ENCODE results near the gene SHISA6.
A peak's percentile ranks its signal among the peaks of the same experiment; 100 is the strongest.

Gene SHISA6

DNA sequence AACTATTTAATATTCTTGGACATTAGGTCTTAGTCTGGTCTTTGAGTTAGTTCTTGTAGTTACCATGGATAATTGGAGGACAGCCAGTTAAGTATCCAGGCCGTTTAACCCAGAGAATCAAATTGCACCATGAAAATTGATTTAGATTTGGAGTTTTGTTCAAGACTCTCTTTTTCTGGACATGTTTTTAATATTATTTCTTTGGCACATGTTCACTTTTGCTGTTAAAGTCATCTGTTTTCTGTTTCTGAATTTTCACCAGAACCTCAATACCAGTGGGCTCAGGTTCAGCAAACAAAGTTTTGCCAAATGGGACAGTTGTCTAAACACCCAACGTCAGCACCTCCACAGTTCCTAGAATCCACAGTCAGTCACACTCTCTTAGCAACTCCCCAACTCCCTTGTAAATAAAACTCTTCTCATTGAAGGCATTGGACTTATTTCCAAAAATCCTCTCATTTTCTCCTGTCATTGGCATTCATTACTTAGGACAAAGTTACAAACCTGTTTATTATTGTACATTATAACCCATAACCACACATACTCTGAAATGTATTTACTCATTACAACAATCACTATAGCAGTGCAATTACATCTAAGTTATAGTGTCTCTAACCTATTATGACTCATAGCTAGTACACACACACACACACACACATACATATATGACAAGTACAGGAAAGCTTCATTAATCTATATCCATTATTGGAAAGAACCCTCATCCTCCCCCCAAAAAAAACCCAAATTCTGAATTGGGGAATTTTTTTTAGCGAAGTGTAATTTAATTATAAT is 323.8 kb downstream of the SHISA6 start:
- H3K36me3 ChIP-seq (ENCODE audit: insufficient read depth, low read depth, low read length), result no peaks in the 10 kb centered on the region
- H3K27ac ChIP-seq (ENCODE audit: low read length), result no peak overlapping the region
- no peaks in the 10 kb centered on the region for H3K4me1 ChIP-seq (ENCODE audit: insufficient read depth, low read length)
- H3K4me3 ChIP-seq (ENCODE audit: low read length), result no peak overlapping the region
- no peak overlapping the region for H3K9ac ChIP-seq (ENCODE audit: low read depth, low read length)
- H3K27me3 ChIP-seq (ENCODE audit: insufficient read depth, low read length), result no peaks in the 10 kb centered on the region
- no peaks in the 10 kb centered on the region for H3K9me3 ChIP-seq (ENCODE audit: insufficient read depth, low read depth, low read length)

DNA sequence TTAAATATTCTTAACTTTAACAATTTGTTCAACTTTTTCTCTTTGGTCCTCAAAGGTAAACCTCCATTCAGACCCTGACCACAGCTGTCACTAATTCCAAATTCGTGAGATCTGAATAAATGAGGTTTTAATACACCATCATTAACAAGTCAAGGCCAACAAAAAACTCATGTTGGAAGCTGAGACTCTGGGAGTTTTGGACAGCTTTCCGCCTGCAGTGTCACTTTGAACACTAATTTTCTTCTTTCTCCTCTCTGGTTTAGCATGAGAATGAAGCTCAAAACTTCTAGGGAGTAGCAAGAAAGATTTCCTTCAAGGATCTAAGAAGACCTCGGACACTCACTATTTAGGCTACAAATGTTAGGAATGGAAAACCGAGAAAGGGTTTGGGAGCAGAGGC is 324.6 kb downstream of the SHISA6 start:
- Histone ChIP-seq H3K27ac (ENCODE audit: low read length) (no peak overlapping the region), H3K4me1 (ENCODE audit: insufficient read depth, low read length) (no peaks in the 10 kb centered on the region), H3K27me3 (ENCODE audit: insufficient read depth, low read length) (no peaks in the 10 kb centered on the region), H3K9me3 (ENCODE audit: insufficient read depth, low read depth, low read length) (no peaks in the 10 kb centered on the region), H3K4me3 (ENCODE audit: low read length) (no peak overlapping the region), H3K9ac (ENCODE audit: low read depth, low read length) (no peak overlapping the region), H3K36me3 (ENCODE audit: insufficient read depth, low read depth, low read length) (no peaks in the 10 kb centered on the region)

DNA sequence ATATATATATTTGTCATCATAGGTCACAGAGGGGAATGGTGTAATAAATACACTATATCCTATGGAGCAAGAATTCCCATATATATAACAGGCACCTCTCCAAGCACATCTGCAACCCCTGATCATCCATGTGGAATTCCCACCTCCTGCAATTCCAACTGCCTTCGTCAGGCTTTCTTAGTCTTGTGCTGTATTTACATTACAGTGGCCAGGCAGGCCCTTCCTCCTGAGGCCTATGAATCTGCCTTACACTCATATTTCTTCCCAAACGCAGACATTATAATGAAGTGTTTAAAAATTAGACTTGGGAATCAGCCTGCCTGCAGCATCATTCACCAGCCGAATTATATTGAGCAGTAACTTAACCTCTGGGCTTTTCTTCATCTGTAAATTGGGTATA is 338.0 kb downstream of the SHISA6 start:
- Histone ChIP-seq H3K27me3 (ENCODE audit: insufficient read depth, low read length) (no peaks in the 10 kb centered on the region), H3K27ac (ENCODE audit: low read length) (no peak overlapping the region), H3K4me3 (ENCODE audit: low read length) (no peak overlapping the region), H3K9me3 (ENCODE audit: insufficient read depth, low read depth, low read length) (no peaks in the 10 kb centered on the region), H3K9ac (ENCODE audit: low read depth, low read length) (no peak overlapping the region), H3K36me3 (ENCODE audit: insufficient read depth, low read depth, low read length) (no peaks in the 10 kb centered on the region), H3K4me1 (ENCODE audit: insufficient read depth, low read length) (no peaks in the 10 kb centered on the region)

DNA sequence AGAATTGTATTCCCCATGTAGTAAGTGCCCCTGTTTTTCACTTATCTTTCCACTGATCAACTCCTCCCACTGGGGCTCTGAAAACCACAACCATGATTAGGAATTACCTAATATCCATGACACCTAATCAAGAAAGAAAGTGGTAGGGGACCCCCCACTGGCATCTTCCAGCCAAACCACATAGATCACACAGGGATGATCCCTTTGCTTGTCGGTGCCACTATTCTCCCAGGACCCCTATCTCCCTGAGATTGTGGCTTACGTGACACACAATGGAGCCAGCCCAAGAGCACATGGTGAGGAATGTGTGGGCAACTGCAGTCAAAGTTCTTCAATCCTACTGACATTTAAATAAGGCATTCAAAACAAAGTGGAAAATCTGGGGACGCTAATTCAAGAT is 339.7 kb downstream of the SHISA6 start:
- H3K27ac ChIP-seq (ENCODE audit: low read length), result no peak overlapping the region
- H3K36me3 ChIP-seq (ENCODE audit: insufficient read depth, low read depth, low read length), result no peaks in the 10 kb centered on the region
- H3K9me3 ChIP-seq (ENCODE audit: insufficient read depth, low read depth, low read length), result no peaks in the 10 kb centered on the region
- H3K4me3 ChIP-seq (ENCODE audit: low read length), result no peak overlapping the region
- H3K4me1 ChIP-seq (ENCODE audit: insufficient read depth, low read length), result no peaks in the 10 kb centered on the region
- H3K9ac ChIP-seq (ENCODE audit: low read depth, low read length), result no peak overlapping the region
- no peaks in the 10 kb centered on the region for H3K27me3 ChIP-seq (ENCODE audit: insufficient read depth, low read length)

DNA sequence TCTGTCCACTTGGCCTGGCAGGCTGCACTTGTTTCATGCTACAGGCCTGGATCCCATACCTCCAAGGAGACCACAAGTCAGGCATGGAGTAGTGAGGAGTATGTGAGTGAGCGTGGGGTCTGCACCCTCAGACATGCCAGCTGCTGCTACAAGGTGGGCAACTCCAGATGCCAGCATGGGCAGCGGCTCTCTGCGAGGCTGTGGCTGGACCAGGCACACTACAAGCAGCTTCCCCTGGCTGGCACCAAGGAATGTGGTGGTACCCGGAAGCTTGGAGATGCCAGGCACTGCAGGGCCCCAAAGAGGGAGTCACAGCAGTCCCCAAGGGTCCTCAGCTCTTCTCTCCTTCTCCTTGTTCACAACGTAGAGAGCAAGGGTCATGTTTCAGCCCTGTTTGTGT is 341.2 kb downstream of the SHISA6 start:
- H3K27ac ChIP-seq (ENCODE audit: low read length), result no peak overlapping the region
- no peak overlapping the region for H3K4me3 ChIP-seq (ENCODE audit: low read length)
- no peaks in the 10 kb centered on the region for H3K9me3 ChIP-seq (ENCODE audit: insufficient read depth, low read depth, low read length)
- H3K27me3 ChIP-seq (ENCODE audit: insufficient read depth, low read length), result no peaks in the 10 kb centered on the region
- no peaks in the 10 kb centered on the region for H3K36me3 ChIP-seq (ENCODE audit: insufficient read depth, low read depth, low read length)
- H3K4me1 ChIP-seq (ENCODE audit: insufficient read depth, low read length), result no peaks in the 10 kb centered on the region
- no peak overlapping the region for H3K9ac ChIP-seq (ENCODE audit: low read depth, low read length)

DNA sequence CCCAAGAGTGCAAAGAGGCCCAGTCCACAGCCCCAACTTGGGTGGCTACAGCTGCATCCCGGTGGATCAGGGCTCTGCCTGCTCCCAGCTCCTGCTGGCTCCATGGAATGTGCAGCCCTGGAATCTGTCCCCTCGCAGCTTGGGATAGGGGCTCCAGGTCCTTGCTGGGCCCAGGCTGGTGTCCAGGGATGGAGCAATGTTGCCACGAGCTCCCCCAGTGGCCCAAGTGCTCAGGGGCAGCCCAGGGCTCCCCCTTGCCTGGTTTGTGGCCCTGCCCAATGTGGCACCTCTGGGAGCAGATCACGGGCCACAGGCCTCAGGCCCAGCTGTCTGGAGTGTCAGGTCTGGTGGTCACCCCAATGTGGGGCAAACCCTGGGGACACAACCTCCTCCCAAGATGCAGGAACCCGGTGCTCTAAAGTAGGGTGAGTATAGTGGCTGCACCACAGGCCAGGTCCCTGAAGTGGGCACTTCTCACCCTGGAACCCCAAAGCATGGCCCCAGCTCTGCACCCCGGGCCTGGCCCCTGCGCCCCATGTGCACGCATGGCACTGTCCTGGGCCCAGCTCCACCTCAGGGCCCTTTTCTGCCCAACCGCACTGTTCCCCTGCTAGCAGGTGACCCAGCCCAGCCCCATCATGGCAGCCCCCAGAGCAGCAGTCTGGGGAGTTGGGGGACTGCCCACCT is 342.4 kb downstream of the SHISA6 start:
- H3K4me3 ChIP-seq (ENCODE audit: low read length), result no peak overlapping the region
- no peak overlapping the region for H3K9ac ChIP-seq (ENCODE audit: low read depth, low read length)

DNA sequence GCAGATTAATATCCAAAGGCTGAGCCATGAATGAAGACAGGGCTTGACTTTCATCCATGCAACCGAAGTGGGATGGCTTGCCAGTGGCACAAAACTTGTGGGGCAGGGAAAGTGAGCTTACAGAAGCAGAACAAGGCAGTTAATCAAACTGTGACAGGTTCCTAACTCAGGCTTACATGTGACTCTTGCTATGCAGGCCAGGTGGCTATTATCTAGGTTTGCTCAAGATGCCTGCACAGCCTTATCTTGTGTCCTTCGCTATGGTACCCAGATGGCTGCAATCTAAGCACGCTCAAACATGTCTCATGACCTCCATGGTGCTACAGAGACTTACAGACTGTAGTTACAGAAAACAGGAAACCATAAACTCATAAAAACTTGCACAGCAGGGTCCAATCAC is 348.7 kb downstream of the SHISA6 start:
- Histone ChIP-seq H3K27me3 (ENCODE audit: insufficient read depth, low read length) (no peaks in the 10 kb centered on the region; the same call in 1 of the 2 replicates), H3K27ac (ENCODE audit: low read length) (no peak overlapping the region), H3K9ac (ENCODE audit: low read depth, low read length) (no peak overlapping the region), H3K4me1 (ENCODE audit: insufficient read depth, low read length) (no peaks in the 10 kb centered on the region), H3K9me3 (ENCODE audit: insufficient read depth, low read depth, low read length) (no peaks in the 10 kb centered on the region), H3K4me3 (ENCODE audit: low read length) (no peak overlapping the region), H3K36me3 (ENCODE audit: insufficient read depth, low read depth, low read length) (no peaks in the 10 kb centered on the region)

More for the DNA sequence above, 342.4 kb downstream of the SHISA6 start:
- Histone ChIP-seq H3K9me3 (ENCODE audit: insufficient read depth, low read depth, low read length) (no peaks in the 10 kb centered on the region), H3K4me1 (ENCODE audit: insufficient read depth, low read length) (no peaks in the 10 kb centered on the region), H3K27me3 (ENCODE audit: insufficient read depth, low read length) (no peaks in the 10 kb centered on the region), H3K27ac (ENCODE audit: low read length) (no peak overlapping the region), H3K36me3 (ENCODE audit: insufficient read depth, low read depth, low read length) (no peaks in the 10 kb centered on the region)

DNA sequence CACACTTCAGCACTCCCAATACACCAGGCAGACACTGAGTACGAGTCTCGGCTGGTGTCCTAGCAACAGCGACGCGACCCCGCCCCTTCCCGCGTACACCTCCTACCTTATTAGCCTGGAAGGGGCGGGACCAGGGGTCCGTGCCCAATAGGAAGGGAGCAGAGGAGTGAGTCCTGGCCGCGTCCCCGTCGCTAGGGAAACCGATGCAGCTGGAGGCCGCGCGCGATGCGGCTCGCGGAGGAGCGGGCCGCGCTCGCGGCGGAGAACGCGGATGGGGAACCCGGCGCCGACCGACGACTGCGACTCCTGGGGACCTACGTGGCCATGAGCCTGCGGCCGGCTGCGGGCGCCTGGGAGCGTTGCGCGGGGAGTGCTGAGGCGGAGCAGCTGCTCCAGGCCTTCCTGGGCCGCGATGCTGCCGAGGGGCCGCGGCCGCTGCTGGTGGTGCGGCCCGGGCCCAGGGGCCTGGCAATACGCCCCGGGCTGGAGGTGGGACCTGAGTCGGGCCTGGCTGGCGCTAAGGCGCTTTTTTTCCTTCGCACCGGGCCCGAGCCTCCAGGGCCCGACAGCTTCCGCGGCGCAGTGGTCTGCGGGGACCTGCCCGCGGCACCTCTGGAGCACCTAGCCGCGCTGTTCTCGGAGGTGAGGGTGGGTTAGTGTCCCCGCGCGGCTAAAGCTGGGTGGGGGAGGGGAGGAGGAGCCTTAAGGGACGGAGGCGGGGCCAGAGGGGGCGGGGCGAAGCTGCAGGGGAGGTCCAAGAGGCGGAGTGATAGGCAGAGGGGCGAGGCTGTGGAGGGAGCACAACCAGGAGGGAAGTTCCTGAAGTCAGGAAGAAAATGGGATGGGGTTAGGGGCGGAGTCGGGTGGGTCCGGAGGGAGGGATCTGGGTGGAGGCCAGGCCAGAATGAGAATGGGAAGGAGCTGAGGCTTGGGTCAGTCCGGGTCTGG is 357.5 kb downstream of the SHISA6 start, which contains the start of gene DNAH9:
TSS of gene DNAH9 (plus strand) at position 197 of the 948 bp plus-strand sequence. CDS start at position 226, 29 bp downstream.
- H3K9ac ChIP-seq (ENCODE audit: low read depth, low read length), result no peak within 1 kb of the TSS

DNA sequence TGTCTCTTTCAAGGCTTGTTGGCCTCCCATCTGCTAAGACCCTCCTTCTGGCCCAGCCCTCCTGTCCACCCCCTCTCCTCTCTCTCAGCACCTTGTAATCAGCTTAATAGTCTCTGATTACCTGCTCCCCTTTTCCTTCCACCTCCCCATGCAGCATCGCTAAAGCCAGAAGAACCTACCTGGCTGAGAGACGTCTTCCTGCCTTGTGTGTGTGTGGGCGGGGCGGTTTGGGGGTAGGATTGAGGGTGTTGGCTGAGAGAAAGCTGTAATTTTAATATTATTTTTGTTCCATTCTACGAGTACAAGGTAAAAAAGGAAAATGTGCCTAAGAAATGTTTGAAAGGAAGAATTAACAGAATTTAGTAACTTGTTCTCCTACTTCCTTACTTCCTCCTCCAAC is 360.6 kb downstream of the SHISA6 start:
- no peaks in the 10 kb centered on the region for H3K36me3 ChIP-seq (ENCODE audit: insufficient read depth, low read depth, low read length)
- H3K9me3 ChIP-seq (ENCODE audit: insufficient read depth, low read depth, low read length), result no peaks in the 10 kb centered on the region
- no peak overlapping the region for H3K4me3 ChIP-seq (ENCODE audit: low read length)
- no peaks in the 10 kb centered on the region for H3K4me1 ChIP-seq (ENCODE audit: insufficient read depth, low read length)
- no peak overlapping the region for H3K9ac ChIP-seq (ENCODE audit: low read depth, low read length)
- no peak overlapping the region for H3K27ac ChIP-seq (ENCODE audit: low read length)
- H3K27me3 ChIP-seq (ENCODE audit: insufficient read depth, low read length), result peaks cover 11% of the 10 kb centered on the region; the same call in 1 of the 2 replicates

More for the DNA sequence above, 357.5 kb downstream of the SHISA6 start, which contains the start of gene DNAH9:
- Histone ChIP-seq H3K27ac (ENCODE audit: low read length) (no peak within 1 kb of the TSS), H3K9me3 (ENCODE audit: insufficient read depth, low read depth, low read length) (no peaks in the 10 kb centered on the region), H3K4me3 (ENCODE audit: low read length) (peak within 1 kb of the TSS; percentile 74), H3K36me3 (ENCODE audit: insufficient read depth, low read depth, low read length) (no peaks in the 10 kb centered on the region), H3K4me1 (ENCODE audit: insufficient read depth, low read length) (no peaks in the 10 kb centered on the region), H3K27me3 (ENCODE audit: insufficient read depth, low read length) (peaks cover 11% of the 10 kb centered on the region; the same call in 1 of the 2 replicates)

DNA sequence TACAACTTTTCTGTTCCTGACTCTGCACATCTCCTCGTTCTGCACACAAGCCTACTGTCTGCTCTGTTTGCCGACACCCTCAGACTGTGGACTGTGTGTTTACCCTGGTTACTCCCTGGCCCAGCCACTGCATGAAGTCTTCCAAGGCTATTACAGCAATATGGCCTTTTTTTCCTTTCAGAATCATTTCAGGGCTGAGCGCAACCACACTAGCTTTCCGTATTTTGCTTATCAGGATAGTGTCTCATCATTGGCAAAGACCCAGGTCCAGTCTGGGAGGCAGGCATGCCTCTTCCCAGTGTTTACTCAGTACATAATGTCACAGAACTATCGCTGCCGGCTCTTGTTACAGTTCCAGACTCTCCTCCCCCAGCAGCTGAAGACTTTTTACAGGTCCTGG is 367.4 kb downstream of the SHISA6 start:
- Histone ChIP-seq H3K9ac (ENCODE audit: low read depth, low read length) (no peak overlapping the region), H3K4me3 (ENCODE audit: low read length) (no peak overlapping the region), H3K27ac (ENCODE audit: low read length) (no peak overlapping the region), H3K4me1 (ENCODE audit: insufficient read depth, low read length) (no peaks in the 10 kb centered on the region), H3K36me3 (ENCODE audit: insufficient read depth, low read depth, low read length) (no peaks in the 10 kb centered on the region), H3K27me3 (ENCODE audit: insufficient read depth, low read length) (no peaks in the 10 kb centered on the region; the same call in 1 of the 2 replicates), H3K9me3 (ENCODE audit: insufficient read depth, low read depth, low read length) (no peaks in the 10 kb centered on the region)

DNA sequence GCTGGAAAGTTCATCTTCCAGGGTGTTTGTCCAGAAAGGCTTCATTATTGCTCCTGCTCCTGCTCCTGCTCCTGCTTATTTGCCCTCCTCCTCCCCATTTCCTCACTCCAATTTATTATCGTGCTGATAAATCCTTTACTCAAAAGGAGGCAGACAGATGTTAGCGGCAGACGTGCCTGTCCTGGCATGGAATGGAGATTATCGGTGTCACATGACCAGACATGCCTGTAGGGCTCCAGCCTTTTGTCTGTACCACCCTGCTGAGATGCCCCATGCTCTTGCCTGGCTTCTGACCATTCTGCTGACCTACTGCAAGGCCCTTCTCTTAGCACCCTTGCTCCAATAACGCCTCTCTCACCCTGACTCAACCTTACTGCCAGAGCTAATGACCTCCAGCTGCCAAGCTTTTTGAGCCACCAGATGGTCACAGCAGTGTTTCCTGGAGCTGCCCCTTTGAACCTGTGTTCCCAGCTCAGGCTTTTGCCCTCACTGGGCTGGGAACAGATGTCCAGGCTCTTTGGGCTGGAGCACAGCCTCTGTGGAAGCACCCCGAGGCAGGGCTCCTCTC is 370.1 kb downstream of the SHISA6 start:
- no peak overlapping the region for H3K27ac ChIP-seq (ENCODE audit: low read length)
- no peaks in the 10 kb centered on the region for H3K9me3 ChIP-seq (ENCODE audit: insufficient read depth, low read depth, low read length)
- H3K4me1 ChIP-seq (ENCODE audit: insufficient read depth, low read length), result no peaks in the 10 kb centered on the region
- no peaks in the 10 kb centered on the region for H3K36me3 ChIP-seq (ENCODE audit: insufficient read depth, low read depth, low read length)
- H3K27me3 ChIP-seq (ENCODE audit: insufficient read depth, low read length), result no peaks in the 10 kb centered on the region
- no peak overlapping the region for H3K9ac ChIP-seq (ENCODE audit: low read depth, low read length)
- no peak overlapping the region for H3K4me3 ChIP-seq (ENCODE audit: low read length)

Measured in iPS-20b (cell line).